ENCODE data around the gene ULBP1.
"Not testable (repeated sequence)": the region's sequence is repeated elsewhere in the genome, so short reads cannot be mapped to it uniquely, and the experiment has no call there.

ULBP1 gene

DNA sequence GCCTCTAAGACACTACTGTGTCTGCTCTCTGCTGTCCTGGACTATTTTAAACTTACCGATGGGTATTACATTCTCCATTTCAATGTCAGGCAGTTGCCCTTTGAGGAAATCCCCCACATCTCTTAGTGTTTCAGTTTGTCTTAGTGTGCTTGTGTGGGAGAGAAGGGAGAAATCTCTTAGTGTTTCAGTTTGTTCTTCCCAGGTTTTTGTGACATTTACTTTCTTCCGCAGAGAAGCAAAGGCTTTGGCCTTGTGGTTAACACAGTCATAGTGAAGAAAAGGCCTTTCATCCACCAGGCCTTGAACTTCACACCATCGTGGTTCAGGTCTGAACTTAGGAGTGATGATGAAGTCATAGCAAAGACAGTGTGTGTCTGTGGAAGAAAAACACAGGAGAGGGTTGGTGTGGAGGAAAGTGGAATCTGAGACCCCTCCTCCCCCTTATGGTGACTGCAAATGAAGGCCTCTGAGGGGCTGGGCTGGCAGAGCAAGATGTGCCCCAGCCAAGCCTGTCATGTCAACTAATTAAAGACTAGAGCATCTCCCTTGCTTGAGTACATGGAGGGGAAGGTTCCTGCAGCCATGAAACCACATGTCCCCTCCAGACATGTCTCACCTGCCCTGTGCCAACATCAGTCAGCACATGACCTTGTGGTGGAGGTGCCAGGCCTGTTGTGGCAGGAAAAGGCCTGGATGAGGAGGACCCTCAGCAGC, 37.7 kb downstream of the ULBP1 start:
- peaks cover 11 to 28% of the 10 kb centered on the region in 2 donors for H3K27me3 ChIP-seq (ENCODE audit: control insufficient read depth in 1 of 2, insufficient read depth in 2 of 2, low read length in 2 of 2)

GRCh38 chr6:150002710-150003109, 39.0 kb downstream of the ULBP1 start:
- Histone ChIP-seq H3K9ac (ENCODE audit: low read depth in 1 of 2, low read length in 2 of 2) (no peak overlapping the region), H3K4me3 (ENCODE audit: low read depth in 1 of 2, low read length in 2 of 2) (no peak overlapping the region), H3K27me3 (ENCODE audit: control insufficient read depth in 1 of 2, insufficient read depth in 2 of 2, low read length in 2 of 2) (peaks cover 13 to 21% of the 10 kb centered on the region in 2 donors), H3K4me1 (ENCODE audit: control insufficient read depth in 1 of 2, insufficient read depth in 2 of 2, low read length in 2 of 2) (peaks cover 9 to 11% of the 10 kb centered on the region in 2 donors), H3K9me3 (ENCODE audit: control insufficient read depth in 1 of 2, low read length in 2 of 2) (no peaks in the 10 kb centered on the region), H3K27ac (ENCODE audit: low read depth, low read length) (no peak overlapping the region), H3K36me3 (ENCODE audit: control insufficient read depth in 1 of 2, insufficient read depth in 2 of 2, low read length in 2 of 2) (no peaks in the 10 kb centered on the region)

More for the DNA sequence above, 37.7 kb downstream of the ULBP1 start:
- Histone ChIP-seq H3K36me3 (ENCODE audit: control insufficient read depth in 1 of 2, insufficient read depth in 2 of 2, low read length in 2 of 2) (no peaks in the 10 kb centered on the region), H3K27ac (ENCODE audit: low read depth, low read length) (no peak overlapping the region), H3K9ac (ENCODE audit: low read depth in 1 of 2, low read length in 2 of 2) (no peak overlapping the region), H3K4me3 (ENCODE audit: low read depth in 1 of 2, low read length in 2 of 2) (no peak overlapping the region), H3K9me3 (ENCODE audit: control insufficient read depth in 1 of 2, low read length in 2 of 2) (no peaks in the 10 kb centered on the region), H3K4me1 (ENCODE audit: control insufficient read depth in 1 of 2, insufficient read depth in 2 of 2, low read length in 2 of 2) (peaks cover 9 to 11% of the 10 kb centered on the region in 2 donors)

DNA sequence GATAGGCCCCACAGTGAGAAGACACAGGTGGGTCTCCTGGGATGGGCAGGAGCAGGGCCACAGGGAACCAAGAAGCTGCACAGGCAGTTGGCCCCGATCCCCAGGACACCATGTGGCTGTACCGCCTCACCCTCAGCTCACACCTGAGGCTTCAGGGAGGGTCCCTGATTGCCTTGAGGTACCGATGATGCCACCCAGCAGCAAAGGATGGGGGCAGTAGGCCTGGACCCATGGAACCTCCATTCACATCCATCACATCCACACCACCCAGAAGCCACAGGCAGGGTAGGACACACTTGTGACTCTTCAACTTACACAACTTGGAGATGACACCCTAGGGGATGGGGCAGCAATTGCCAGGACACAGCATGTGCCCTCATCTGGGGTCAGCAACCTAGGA, 39.9 kb downstream of the ULBP1 start:
- Histone ChIP-seq H3K27me3 (ENCODE audit: control insufficient read depth in 1 of 2, insufficient read depth in 2 of 2, low read length in 2 of 2) (peaks cover 16 to 23% of the 10 kb centered on the region in 2 donors), H3K4me1 (ENCODE audit: control insufficient read depth in 1 of 2, insufficient read depth in 2 of 2, low read length in 2 of 2) (peaks cover 9 to 11% of the 10 kb centered on the region in 2 donors)
- H3K9me3 ChIP-seq (ENCODE audit: control insufficient read depth in 1 of 2, low read length in 2 of 2); H3K4me3 ChIP-seq (ENCODE audit: low read depth in 1 of 2, low read length in 2 of 2); H3K9ac ChIP-seq (ENCODE audit: low read depth in 1 of 2, low read length in 2 of 2); H3K36me3 ChIP-seq (ENCODE audit: control insufficient read depth in 1 of 2, insufficient read depth in 2 of 2, low read length in 2 of 2); H3K27ac ChIP-seq (ENCODE audit: low read depth, low read length): not testable (repeated sequence)

DNA sequence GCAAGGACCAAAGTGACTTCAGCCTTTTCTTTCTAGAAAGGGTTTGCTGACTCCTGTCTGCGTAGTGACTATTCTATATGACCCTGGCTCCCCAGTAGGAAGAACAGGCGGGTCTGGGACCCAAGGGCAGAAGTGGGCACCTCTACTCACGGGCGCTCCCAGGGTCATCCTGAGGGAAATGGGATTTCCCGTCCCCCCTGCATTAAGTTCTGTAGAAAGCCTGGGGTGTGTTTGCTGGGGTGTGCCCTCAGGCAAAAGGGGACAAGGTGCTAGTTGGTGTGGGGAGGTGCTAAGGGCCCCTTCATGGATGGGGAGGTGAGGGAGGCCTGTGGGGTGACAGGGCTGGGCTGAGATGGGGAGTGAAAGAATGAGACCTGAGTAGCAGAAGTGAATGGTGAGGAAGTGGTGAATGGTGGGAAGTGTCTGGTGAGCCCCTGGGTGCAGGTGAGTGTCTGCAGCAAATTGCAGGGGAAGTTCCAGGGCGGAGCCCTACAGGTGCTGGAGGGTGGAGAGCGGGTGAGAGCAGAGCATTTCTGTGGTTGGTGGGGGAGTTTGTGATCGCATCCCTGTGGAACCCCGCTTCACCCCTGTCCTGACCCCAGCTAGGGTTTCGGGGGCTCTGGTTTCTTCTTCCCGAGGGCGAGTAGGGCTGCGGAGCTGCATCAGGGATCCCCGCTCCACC, 40.5 kb downstream of the ULBP1 start:
- H3K9ac ChIP-seq (ENCODE audit: low read depth in 1 of 2, low read length in 2 of 2), result peak overlapping the region in 1 of 2 donors; percentile 35
- no peaks in the 10 kb centered on the region for H3K36me3 ChIP-seq (ENCODE audit: control insufficient read depth in 1 of 2, insufficient read depth in 2 of 2, low read length in 2 of 2)
- H3K9me3 ChIP-seq (ENCODE audit: control insufficient read depth in 1 of 2, low read length in 2 of 2), result no peaks in the 10 kb centered on the region
- peaks cover 21 to 27% of the 10 kb centered on the region in 2 donors for H3K27me3 ChIP-seq (ENCODE audit: control insufficient read depth in 1 of 2, insufficient read depth in 2 of 2, low read length in 2 of 2)
- no peak overlapping the region for H3K27ac ChIP-seq (ENCODE audit: low read depth, low read length)
- peaks cover 9 to 11% of the 10 kb centered on the region in 2 donors for H3K4me1 ChIP-seq (ENCODE audit: control insufficient read depth in 1 of 2, insufficient read depth in 2 of 2, low read length in 2 of 2)
- peak overlapping the region; percentile 67 to 79 for H3K4me3 ChIP-seq (ENCODE audit: low read depth in 1 of 2, low read length in 2 of 2)

GRCh38 chr6:150004783-150005717, 41.3 kb downstream of the ULBP1 start:
- H3K4me3 ChIP-seq (ENCODE audit: low read depth in 1 of 2, low read length in 2 of 2), result peak overlapping the region; percentile 67 to 79
- H3K27ac ChIP-seq (ENCODE audit: low read depth, low read length), result no peak overlapping the region
- H3K36me3 ChIP-seq (ENCODE audit: control insufficient read depth in 1 of 2, insufficient read depth in 2 of 2, low read length in 2 of 2), result no peaks in the 10 kb centered on the region
- no peaks in the 10 kb centered on the region for H3K9me3 ChIP-seq (ENCODE audit: control insufficient read depth in 1 of 2, low read length in 2 of 2)
- H3K27me3 ChIP-seq (ENCODE audit: control insufficient read depth in 1 of 2, insufficient read depth in 2 of 2, low read length in 2 of 2), result peaks cover 27 to 28% of the 10 kb centered on the region in 2 donors
- H3K9ac ChIP-seq (ENCODE audit: low read depth in 1 of 2, low read length in 2 of 2), result peak overlapping the region; percentile 35 to 60
- H3K4me1 ChIP-seq (ENCODE audit: control insufficient read depth in 1 of 2, insufficient read depth in 2 of 2, low read length in 2 of 2), result peaks cover 9 to 11% of the 10 kb centered on the region in 2 donors

GRCh38 chr6:150005761-150006651, 42.3 kb downstream of the ULBP1 start:
- Histone ChIP-seq H3K9me3 (ENCODE audit: control insufficient read depth in 1 of 2, low read length in 2 of 2) (no peaks in the 10 kb centered on the region), H3K36me3 (ENCODE audit: control insufficient read depth in 1 of 2, insufficient read depth in 2 of 2, low read length in 2 of 2) (no peaks in the 10 kb centered on the region), H3K27me3 (ENCODE audit: control insufficient read depth in 1 of 2, insufficient read depth in 2 of 2, low read length in 2 of 2) (peaks cover 25 to 28% of the 10 kb centered on the region in 2 donors), H3K4me1 (ENCODE audit: control insufficient read depth in 1 of 2, insufficient read depth in 2 of 2, low read length in 2 of 2) (peaks cover 9 to 11% of the 10 kb centered on the region in 2 donors), H3K4me3 (ENCODE audit: low read depth in 1 of 2, low read length in 2 of 2) (peak overlapping the region; percentile 67 to 79), H3K9ac (ENCODE audit: low read depth in 1 of 2, low read length in 2 of 2) (peak overlapping the region in 1 of 2 donors; percentile 35), H3K27ac (ENCODE audit: low read depth, low read length) (no peak overlapping the region)

GRCh38 chr6:150006961-150007464, 43.3 kb downstream of the ULBP1 start:
- Histone ChIP-seq H3K36me3 (ENCODE audit: control insufficient read depth in 1 of 2, insufficient read depth in 2 of 2, low read length in 2 of 2) (no peaks in the 10 kb centered on the region), H3K9me3 (ENCODE audit: control insufficient read depth in 1 of 2, low read length in 2 of 2) (no peaks in the 10 kb centered on the region), H3K27me3 (ENCODE audit: control insufficient read depth in 1 of 2, insufficient read depth in 2 of 2, low read length in 2 of 2) (peaks cover 28% of the 10 kb centered on the region in 2 donors), H3K4me3 (ENCODE audit: low read depth in 1 of 2, low read length in 2 of 2) (no peak overlapping the region), H3K27ac (ENCODE audit: low read depth, low read length) (no peak overlapping the region), H3K4me1 (ENCODE audit: control insufficient read depth in 1 of 2, insufficient read depth in 2 of 2, low read length in 2 of 2) (peaks cover 9 to 11% of the 10 kb centered on the region in 2 donors), H3K9ac (ENCODE audit: low read depth in 1 of 2, low read length in 2 of 2) (no peak overlapping the region)

DNA sequence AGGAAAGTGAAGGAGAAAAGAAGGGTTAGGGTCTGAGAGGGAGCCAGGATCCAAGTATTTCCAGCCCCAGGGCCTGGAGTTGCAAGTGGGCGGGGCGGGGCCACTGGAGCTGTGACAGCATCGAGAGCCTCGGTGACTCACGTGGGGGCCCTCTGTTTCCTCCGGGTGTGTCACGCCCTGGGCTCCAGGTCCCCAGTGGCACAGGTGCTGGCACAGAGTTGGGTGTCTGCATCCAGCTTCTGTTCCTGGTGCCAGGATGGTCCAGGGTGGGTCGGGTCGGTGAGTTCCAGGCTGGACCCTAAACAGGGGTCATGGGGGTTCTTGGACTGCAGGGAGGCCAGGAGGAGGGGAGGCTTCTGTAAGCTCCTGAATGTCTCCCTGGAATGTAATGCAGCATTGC, 44.8 kb downstream of the ULBP1 start:
- H3K36me3 ChIP-seq (ENCODE audit: control insufficient read depth in 1 of 2, insufficient read depth in 2 of 2, low read length in 2 of 2), result no peaks in the 10 kb centered on the region

More for the DNA sequence above, 44.8 kb downstream of the ULBP1 start:
- H3K9me3 ChIP-seq (ENCODE audit: control insufficient read depth in 1 of 2, low read length in 2 of 2), result no peaks in the 10 kb centered on the region
- no peak overlapping the region for H3K9ac ChIP-seq (ENCODE audit: low read depth in 1 of 2, low read length in 2 of 2)
- H3K4me1 ChIP-seq (ENCODE audit: control insufficient read depth in 1 of 2, insufficient read depth in 2 of 2, low read length in 2 of 2), result peaks cover 9 to 11% of the 10 kb centered on the region in 2 donors
- H3K4me3 ChIP-seq (ENCODE audit: low read depth in 1 of 2, low read length in 2 of 2), result no peak overlapping the region
- H3K27ac ChIP-seq (ENCODE audit: low read depth, low read length), result no peak overlapping the region
- H3K27me3 ChIP-seq (ENCODE audit: control insufficient read depth in 1 of 2, insufficient read depth in 2 of 2, low read length in 2 of 2), result peaks cover 37 to 40% of the 10 kb centered on the region in 2 donors
